ENCODE data around the gene CAPZA1.

Gene CAPZA1

DNA sequence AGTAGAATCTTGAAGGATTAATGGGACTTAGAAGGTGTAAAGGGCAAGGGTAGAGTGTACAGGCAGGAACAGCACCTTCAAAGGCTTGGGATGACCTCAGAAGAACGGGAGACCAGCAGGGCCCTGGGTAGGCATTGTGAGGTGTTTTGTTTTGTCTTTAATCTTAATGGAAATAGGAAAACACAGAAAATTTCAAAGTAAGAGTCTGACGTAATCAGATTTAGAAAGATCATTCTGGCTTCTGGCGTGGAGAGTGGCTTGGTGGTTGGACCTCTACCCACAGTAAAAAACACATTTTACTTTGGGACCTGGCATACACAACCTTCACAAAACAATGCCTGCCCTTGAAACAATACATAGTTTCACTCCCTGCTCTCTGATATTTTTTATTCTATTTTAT lies 59.0 kb downstream of the CAPZA1 start:
- DNase-seq = no peak

DNA sequence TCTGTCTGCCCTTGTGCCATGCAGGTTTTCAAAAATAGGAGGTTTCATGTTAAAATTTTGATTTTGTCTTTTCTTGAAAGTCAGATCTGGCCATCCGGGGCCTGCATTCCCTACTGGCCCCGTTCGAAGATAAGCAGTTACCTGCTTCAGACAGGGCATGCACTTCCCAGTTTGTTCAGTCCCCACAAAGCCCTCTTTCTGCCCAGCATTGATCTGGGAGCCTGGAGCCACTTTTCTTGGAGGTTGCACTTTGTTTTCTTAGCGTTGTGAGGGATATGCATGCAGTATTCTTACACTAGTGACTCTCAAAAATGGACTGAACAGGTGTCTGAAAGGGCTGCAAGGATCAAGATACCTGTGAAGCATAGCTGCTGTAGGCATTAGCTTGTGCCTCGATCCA lies 66.3 kb downstream of the CAPZA1 start:
- no peak for DNase-seq

DNA sequence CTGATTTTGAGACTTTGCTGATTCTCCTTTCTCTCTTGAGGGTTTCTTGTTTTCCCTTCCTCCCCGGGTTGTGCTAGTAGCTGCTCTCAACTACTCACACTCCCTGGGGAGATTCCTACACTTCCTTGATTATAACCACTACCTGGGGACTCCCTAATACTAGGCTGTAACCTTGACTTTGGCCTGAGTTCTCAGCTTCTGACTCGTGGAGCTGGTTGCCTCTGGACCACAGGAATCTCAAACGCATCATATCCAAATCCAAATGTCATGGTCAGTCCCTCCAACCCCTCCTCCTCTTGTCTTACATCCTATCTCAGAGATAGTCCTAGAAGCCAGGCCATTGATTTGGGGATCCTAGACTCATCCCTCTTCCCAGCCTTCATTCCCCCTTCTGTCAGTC lies 66.8 kb downstream of the CAPZA1 start:
- DNase-seq = no peak

DNA sequence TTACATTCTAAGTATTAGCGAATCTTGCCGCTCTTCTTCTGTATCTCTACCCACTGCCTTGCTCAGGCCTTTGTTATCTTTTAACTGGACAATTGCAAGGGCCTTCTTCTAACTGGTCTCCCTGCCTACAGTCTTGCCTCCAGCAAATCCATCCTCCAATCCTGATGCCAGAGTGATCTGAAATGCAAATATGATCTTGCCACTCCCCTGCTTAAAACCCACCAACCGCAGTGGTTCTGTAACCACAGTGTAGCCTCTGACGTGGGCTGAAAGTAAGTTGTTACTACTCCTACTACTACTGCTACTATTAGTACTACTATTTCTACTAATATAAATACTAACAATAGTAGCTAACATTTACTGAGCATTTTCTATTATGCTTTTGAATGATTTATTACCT lies 67.2 kb downstream of the CAPZA1 start:
- DNase-seq = no peak

DNA sequence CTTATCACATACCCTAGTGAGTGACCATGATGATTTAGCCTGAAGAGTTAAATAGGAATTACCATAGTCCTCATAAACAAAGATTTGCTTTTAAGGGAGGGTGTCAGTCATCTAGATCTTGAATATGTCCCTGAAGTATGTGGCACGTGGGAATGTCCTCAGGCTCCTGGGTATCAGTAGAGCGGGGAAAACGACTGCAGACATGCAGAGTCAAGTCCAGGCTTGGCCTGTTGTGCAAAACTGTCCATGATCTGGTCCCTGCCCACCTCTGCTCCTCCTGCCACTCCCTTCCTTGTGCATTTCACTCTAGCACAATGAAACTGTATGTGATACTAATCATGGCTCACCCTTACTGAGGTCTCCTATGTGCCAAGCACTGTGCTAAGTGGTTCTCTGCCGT lies 67.7 kb downstream of the CAPZA1 start:
- no peak for DNase-seq

DNA sequence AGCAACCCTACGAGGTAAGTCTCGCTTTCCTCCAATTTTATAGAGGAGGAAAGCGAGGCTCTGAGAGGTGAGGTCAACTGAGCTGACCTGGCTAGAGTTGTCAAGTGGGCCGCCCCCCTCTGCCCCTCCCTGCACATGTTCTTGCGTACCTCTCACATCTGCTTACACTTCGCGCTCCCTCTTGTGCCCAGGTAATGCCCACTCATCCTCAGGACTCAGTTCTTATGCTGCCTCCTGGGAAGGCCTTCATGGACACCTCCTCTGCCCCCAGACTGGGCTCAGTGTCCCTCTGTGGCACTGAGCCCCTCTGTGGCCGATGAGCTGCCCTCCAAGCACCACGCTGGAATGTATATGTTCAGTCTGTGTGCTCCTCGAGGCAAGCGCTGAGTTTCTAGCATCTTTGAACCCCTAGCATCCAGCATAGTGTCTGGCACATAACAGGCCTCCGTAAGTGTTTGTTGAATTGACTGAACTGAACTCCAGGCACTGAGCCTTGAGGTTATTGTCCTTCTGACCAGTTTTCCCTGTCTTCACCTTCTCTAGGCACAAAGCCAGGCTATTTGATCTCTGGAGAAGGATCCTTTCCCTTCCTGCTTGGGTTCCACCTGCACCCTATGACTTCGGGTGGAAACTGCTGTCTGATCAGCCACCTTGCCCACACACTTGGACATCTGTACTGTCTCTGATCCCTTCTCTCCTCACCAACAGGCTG lies 68.3 kb downstream of the CAPZA1 start:
- no peak for DNase-seq

DNA sequence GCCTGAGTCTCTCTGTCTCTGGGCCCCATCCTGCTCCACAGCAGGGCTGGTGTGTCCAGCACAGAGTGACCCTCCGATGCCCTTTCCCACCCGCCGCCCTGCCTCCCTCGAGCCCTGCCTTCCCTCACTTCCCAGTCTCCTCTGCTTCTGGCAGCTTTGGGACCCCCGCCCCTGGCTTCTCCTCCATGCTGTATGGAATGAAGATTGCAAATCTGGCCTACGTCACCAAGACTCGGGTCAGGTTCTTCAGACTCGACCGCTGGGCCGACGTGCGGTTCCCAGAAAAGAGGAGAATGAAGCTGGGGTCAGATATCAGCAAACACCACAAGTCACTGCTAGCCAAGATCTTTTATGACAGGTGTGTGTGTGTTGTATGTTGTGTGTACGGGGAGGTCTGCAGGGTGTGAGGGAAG lies 69.2 kb downstream of the CAPZA1 start:
- no peak for DNase-seq

DNA sequence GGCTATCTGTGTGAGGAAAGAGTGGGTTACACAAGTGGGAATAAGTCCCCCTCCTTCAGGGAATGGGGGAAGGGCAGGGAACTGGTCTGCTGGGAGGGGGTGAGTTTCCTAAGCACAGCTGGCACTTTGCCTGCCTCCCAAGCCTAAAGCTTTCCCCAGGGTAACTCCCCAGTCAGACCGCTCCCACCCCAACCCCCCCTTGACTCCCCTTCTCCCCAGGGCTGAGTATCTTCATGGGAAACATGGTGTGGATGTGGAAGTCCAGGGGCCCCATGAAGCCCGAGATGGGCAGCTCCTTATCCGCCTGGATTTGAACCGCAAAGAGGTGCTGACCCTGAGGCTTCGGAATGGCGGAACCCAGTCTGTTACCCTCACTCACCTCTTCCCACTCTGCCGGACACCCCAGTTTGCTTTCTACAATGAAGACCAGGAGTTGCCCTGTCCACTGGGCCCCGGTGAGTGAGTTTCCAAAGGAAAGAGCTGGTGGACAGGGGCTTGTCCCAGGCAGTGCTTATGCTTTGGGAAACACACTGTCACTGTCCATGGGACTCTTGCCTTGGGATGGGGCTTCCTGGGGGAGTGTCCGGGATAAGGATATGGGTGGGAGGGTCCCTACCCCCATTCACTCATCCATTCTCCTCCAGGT lies 69.7 kb downstream of the CAPZA1 start:
- DNase-seq = no peak

DNA sequence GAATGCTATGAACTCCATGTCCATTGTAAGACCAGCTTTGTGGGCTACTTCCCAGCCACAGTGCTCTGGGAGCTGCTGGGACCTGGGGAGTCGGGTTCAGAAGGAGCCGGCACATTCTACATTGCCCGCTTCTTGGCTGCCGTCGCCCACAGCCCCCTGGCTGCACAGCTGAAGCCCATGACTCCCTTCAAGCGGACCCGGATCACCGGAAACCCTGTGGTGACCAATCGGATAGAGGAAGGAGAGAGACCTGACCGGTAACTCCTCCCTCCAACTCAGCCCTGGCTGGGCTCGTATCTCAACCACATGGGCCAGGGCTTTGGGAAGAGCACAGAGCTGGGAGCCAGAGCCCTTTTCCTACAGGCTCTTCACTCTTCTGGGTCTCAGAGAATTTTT lies 70.2 kb downstream of the CAPZA1 start:
- DNase-seq = no peak

DNA sequence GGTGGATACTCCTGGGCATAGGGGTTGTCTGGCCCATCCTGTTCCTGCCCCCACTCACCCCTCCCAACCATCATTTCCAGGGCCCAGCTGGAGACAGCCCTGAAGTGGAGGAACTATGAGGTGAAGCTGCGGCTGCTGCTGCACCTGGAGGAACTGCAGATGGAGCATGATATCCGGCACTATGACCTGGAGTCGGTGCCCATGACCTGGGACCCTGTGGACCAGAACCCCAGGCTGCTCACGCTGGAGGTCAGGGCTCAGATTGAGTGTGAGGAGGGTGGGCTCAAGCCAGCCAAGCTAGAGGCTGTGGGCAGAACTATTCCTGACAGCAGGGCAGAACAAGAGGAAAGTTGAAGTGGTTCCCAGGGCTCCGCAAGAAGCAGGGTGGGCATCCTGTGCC lies 73.0 kb downstream of the CAPZA1 start:
- DNase-seq = no peak

DNA sequence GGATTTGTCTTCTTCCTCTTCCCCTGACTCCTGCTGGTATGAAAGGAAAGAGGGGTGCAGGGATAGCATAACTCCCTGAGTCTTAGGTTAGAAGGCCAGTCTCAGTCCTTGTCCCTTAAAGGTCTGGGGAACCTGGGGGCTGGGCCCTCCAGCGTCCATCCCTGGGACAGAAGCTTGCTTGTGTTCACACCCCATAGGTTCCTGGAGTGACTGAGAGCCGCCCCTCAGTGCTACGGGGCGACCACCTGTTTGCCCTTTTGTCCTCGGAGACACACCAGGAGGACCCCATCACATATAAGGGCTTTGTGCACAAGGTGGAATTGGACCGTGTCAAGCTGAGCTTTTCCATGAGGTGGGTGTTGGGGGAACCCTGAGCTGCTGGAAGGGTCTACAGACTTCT lies 74.2 kb downstream of the CAPZA1 start:
- DNase-seq = no peak

DNA sequence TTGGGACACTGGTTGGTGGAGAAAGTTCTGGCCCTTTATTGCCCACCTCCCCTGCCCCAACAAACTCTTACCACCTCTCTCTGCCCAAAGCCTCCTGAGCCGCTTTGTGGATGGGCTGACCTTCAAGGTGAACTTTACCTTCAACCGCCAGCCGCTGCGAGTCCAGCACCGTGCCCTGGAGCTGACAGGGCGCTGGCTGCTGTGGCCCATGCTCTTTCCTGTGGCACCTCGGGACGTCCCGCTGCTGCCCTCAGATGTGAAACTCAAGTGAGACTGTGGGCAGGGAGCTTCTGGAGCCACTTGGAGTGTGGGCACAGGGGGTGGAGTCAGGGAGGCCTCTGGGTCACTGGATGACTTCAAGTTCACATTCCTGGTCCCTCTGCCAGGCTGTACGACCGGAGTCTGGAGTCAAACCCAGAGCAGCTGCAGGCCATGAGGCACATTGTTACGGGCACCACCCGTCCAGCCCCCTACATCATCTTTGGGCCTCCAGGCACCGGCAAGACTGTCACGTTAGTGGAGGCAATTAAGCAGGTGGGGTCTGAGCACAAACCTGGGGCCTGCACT lies 74.8 kb downstream of the CAPZA1 start:
- no peak for DNase-seq

DNA sequence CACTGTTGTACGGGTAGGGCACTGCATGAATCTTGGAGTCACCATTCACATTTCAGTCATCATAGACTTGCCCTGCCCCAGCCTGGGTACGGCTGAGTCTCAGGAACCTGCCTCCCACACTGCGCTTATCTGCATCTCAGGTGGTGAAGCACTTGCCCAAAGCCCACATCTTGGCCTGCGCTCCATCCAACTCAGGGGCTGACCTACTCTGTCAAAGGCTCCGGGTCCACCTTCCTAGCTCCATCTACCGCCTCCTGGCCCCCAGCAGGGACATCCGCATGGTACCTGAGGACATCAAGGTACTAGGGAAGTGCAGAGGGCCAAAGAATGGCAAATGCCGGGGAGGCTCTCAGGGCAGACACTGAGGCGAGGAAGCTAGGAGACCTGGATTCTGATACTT lies 75.6 kb downstream of the CAPZA1 start:
- DNase-seq = no peak

DNA sequence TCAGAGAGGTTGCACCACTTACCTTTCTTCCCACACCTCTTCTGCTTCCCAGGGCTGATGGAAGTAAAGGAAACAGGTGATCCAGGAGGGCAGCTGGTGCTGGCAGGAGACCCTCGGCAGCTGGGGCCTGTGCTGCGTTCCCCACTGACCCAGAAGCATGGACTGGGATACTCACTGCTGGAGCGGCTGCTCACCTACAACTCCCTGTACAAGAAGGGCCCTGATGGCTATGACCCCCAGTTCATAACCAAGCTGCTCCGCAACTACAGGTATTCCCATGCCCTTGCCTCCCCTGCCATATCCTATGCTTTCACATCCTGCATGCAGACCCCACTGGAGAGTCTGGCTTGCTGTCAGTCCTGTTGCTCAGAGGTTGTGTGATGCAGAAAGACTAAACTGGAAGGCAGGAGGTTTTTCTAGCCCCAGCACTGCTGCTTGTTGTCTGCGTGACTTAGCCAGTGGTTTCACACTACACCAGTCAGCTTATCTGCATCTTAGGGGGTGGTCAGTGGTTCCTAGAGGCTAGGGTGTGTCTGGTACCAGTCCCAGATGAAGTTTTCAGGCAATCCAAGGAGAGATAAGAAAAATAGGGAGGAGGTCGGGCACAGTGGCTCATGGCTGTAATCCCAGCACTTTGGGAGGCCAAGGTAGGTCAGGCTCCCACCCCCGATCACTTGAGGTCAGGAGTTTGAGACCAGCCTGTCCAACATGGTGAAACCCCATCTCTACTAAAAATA lies 77.1 kb downstream of the CAPZA1 start:
- no peak for DNase-seq

DNA sequence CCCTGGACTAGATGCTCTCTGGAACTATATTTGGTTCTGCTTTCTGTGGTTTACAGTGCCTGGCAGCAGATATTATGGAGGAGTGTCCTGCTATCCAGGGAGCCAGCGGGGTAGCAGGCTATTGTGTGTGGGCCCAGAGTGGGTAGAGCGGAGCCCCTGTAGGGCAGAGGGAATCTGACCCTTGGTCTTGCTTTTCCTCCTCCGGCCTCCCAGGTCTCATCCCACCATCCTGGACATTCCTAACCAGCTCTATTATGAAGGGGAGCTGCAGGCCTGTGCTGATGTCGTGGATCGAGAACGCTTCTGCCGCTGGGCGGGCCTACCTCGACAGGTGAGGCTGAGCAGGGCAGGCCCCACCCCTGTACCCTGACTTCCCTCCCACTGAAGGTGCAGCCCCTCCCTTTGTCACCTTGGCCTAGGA lies 78.2 kb downstream of the CAPZA1 start:
- DNase-seq = no peak

DNA sequence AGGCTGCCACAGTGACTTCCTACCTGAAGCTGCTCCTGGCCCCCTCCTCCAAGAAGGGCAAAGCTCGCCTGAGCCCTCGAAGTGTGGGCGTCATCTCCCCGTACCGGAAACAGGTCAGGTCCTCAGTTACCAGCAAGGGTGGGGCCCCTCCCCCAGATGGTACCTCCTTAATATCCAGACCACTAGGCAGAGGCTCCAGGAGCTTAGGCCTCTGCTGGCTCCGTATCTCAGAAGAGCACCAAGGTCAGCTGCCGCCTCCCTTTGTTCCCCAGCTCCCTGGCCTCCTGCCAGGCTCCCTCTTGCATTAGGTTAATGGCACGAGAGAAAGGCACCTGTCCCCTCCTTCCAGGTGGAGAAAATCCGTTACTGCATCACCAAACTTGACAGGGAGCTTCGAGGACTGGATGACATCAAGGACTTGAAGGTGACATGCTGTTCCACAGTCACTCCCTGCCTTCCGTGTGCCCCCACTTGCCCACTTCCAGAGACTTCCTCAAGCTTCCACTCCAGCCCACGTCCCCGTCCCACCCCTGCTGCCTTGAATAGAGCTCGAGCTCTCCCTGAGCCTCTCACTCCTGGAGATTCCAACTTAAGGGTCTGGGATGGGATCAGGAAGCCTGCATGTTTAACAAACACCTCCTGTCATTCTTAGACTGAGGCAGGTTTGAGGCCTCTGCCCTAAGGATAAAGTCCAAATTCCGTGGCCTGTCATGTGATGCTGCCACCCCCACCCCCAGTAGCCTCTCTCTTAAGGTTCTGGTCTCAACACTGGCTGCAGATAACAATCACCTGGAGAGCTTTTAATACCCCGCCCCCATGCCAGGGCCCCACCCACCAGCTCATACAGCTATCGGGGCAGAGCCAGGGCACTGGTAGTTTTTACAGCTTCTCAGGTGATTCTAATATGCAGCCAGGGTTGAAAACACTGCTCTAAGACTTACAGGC lies 79.0 kb downstream of the CAPZA1 start:
- no peak for DNase-seq

DNA sequence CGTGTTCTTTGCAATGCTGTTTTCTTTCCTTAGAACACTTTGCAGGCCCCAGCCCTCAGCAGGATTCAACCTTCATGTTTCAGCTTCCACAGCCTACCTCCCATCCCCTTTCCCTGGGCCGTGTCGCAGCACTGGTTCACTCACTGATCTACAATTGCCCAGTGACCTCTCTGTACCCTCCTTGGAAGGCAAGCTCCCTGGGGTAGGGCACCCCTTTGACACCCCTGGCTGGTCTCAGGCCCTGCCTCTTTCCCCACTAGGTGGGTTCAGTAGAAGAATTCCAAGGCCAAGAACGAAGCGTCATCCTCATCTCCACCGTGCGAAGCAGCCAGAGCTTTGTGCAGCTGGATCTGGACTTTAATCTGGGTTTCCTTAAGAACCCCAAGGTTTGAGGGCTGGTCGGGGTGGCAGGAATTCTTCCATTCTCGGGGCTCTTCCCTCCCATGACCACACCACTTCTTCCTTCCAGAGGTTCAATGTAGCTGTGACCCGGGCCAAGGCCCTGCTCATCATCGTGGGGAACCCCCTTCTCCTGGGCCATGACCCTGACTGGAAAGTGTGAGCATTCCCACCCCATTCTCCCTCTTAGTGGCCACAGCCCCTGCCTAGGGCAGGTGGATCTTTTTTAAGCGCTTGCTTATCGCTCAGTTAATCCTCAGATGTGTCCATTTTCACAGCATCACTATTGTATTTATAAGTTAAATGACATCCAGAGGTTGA lies 80.0 kb downstream of the CAPZA1 start:
- no peak for DNase-seq

DNA sequence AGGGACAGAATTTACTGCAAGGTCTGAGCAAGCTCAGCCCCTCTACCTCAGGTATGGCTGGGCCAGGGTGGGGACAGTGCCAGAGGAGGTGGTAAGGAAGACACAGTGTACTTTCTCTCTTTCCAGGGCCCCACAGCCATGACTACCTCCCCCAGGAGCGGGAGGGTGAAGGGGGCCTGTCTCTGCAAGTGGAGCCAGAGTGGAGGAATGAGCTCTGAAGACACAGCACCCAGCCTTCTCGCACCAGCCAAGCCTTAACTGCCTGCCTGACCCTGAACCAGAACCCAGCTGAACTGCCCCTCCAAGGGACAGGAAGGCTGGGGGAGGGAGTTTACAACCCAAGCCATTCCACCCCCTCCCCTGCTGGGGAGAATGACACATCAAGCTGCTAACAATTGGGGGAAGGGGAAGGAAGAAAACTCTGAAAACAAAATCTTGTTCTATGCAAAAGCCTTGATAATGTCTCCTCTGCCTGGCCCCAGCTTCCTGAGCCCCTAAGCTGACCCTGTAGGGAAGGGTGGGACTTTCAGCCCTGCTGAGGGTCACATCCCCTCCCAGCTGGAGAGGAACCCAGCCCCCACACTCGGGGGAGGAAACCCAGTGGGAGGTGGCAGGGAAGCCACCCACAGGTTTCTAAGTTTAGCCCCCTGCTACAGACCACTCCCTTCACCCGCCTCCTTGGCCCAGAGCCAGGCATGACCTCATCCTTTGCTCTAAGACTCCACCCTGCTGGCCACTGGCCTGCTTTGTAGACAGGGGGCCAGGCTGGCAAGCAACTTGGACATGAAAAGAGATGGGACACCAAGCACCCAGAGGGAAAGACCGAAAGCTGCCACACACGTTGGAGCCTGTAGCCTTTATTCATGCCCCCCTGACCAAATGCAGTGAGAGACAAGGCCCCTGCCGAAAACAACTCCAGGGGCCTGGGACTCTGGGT lies 80.9 kb downstream of the CAPZA1 start:
- peak; percentile 72 to 84 for DNase-seq

DNA sequence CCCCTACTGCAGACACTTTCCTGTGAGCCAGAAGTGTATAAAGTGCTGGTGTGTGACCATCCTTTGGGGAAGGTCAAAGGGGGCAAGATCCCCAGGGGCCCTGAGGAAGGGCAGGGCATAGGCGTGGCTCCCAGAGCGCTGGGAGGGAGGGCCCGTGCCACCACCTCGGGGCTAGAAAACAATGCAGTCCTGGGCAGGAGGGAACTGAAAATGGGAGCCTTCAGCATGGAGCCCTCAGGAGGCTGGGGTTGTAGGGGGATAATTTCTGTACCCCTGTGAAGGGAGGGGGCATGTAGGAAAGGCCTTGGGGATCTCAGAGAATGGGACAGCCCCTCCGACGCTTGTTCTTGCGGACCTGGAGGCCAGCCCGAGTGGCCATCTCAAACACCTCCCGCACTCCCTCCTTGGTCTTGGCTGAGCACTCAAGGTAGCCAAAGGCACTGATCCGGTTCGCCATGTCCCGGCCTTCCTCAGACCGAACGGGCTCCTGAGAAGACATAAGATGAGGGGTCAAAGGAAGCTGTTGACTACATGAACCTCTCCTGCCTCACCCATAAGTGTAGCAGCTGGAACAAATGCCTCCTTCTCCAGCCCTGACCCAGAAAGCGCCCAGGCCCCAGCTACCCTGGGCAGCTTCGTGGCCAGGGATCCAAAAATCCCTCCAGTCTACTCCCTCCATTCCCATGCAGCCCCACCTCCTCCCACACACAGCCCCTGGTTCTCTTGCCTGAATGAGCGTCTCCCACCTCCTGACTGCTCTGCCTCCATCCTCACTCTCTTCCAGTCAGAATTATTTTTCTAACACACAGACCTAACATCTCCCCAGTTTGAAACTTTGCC lies 81.8 kb downstream of the CAPZA1 start:
- peak in 1 of 2 donors; percentile 33 for DNase-seq

DNA sequence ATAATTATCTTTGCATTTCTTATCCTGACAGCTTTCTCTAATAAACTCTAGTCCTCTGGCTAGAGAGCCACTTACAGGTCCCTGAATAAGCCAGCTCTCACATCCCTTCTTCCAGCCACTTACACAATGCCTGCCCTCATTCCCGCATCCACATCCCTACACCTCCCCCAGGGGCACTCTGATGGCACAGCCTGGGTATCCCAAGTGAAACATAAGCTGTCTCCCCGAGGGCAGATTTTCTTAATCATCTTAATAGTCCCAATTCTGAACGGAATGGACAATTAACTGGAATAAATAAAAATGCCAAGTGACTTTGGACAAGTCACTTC lies 82.4 kb downstream of the CAPZA1 start:
- DNase-seq = no peak
